KBM-7 (cell line): ENCODE data around the gene GXYLT1.
"Not testable (repeated sequence)": the region's sequence is repeated elsewhere in the genome, so short reads cannot be mapped to it uniquely, and the experiment has no call there.

Experiments
- DNase-seq: peaks from one replicate; pipeline ENCODE4 v3.0.0-alpha.2; 2015
- in situ Hi-C: fragments of 300-500 bp; cut with MboI; formaldehyde crosslinking; loops from 2 replicates; pipeline ENCODE4 v1.14.3; 2020; ENCODE audit warnings: low sequenced_read_pairs, low pct_unique_long_range_greater_than_20kb, mixed read lengths

The GXYLT1 gene

GRCh38 chr12:42106791-42107190 is 37.9 kb downstream of the GXYLT1 start:
- DNase-seq, in situ Hi-C loops: not testable (repeated sequence)

GRCh38 chr12:42104784-42105183 is 39.9 kb downstream of the GXYLT1 start:
- DNase-seq: no peak
- in situ Hi-C loops: no loop called here

GRCh38 chr12:42104087-42104486 is 40.6 kb downstream of the GXYLT1 start:
- DNase-seq: no peak
- in situ Hi-C loops: no loop called here

GRCh38 chr12:42103155-42103554 is 41.5 kb downstream of the GXYLT1 start:
- no peak for DNase-seq
- in situ Hi-C loops: no loop called here

DNA sequence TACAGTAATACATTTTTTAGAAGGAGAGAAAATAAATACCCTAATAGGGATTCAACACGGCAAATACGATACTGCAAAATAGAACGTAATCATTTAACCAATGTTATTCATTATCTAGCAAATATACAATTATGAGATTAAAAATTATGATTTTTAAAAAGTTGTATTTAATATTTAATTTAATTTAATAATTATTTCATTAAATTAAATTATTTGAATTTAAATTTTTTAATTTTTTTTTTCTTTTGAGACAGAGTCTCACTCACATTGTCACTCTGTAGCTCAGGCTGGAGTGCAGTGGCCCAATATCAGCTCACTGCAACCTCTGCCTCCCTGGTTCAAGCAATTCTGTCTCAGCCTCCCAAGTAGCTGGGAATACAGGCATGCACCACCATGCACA is 42.0 kb downstream of the GXYLT1 start:
- in situ Hi-C loops: no loop called here
- no peak for DNase-seq

GRCh38 chr12:42099433-42099832 is 45.2 kb downstream of the GXYLT1 start:
- in situ Hi-C loops: no loop called here
- no peak for DNase-seq

DNA sequence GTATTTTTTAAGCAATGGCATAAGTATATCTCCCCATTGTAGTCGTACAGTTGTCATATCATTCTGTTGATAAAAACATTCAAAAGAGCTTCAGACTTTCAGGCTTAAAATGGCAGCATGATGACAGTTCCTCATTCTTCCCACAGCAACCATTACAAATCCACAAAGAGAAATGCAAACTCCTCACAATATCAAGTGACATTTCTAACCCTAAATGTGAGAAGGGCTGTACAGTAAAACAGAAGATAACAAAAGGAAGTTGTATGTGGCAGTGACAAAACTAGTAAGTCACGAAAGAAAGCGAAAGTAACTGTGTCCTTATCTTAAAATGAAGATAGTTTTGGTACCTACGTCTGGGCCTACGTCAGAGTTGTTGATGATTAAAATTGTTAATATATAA is 46.7 kb downstream of the GXYLT1 start:
- in situ Hi-C loops: no loop called here
- DNase-seq: peak; percentile 67

DNA sequence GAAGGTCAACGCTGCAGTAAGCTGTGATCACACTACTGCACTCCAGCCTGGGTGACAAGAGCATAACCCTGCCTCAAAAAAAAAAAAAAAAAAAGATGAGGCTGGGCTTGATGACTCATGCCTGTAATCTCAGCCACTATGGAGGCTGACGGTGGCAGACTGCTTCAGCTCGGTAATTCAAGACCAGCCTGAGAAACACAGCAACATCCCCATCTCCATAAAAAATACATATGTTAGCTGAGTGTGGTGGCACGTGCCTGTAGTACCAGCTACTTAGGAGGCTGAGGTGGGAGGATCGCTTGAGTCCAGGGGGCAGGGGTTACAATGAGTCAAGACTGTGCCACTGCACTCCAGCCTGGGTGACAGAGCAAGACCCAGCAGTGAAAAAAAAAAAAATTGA is 50.4 kb downstream of the GXYLT1 start:
- in situ Hi-C loops: no loop called here
- DNase-seq: no peak

GRCh38 chr12:42091769-42092168 is 52.9 kb downstream of the GXYLT1 start:
- in situ Hi-C loops: no loop called here
- no peak for DNase-seq

- DNase-seq: no peak
- in situ Hi-C loops: no loop called here
Measured at GRCh38 chr12:42090899-42091298, 53.8 kb downstream of the GXYLT1 start.

GRCh38 chr12:42086031-42086430 is 58.6 kb downstream of the GXYLT1 start:
- DNase-seq: no peak
- in situ Hi-C loops: no loop called here

- no peak for DNase-seq
- in situ Hi-C loops: no loop called here
Measured at GRCh38 chr12:42085594-42085993, 59.1 kb downstream of the GXYLT1 start.

DNA sequence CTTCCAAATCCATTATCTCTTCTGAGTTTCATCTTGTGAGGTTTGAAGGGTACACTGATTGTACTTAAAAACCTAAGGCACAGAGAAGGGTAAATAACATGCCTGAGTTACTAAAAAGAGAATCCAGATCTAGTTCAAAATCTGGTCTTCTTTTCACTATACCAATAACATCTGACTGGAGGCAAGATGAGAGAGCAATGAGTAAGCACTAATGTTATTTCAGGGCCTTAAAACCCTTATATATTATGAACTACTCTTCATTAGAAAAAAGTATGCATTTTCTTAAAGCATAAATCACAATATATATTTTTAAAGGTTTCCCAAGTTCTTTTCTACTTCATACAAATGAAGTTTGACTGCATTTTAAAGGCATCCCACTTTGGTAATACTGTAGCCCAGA is 60.2 kb downstream of the GXYLT1 start:
- in situ Hi-C loops: no loop called here
- DNase-seq: no peak

DNA sequence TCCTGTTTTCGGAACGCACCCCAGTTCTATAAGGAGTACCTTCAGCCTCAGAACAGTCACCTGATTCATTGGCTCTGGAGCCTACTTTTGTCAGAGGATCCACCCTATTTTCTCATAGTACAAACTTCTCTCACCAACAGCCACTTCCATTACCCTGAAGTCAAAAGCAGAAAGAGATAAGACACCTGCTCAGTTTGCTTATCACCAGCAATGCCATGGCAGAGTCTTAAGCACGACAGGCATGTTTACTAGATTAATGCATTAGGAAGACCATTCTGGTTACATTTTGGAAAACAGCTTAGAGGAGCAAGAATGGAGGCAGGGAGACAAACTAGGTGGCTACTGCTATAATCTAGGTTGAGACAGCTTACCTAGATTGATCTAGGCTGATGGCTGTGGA is 67.7 kb downstream of the GXYLT1 start:
- DNase-seq: no peak
- in situ Hi-C loops: no loop called here

DNA sequence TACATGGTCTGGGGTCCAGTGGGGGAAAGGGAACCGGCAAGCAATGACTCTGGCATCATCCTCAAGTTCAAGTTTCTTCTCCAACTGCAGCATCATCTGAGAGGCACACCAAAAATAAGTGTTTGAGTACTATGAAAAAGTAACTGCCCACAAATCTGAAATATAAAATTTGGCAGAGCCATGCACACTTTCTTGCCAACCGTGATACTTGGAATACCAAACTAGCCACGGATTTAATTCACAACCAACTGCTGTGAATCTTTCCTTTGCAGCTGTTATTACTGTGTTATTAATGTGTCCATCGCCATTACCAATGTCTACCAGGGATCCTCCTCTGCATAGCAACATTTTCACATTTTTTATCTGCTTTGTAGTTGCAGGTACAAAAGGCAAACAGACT is 74.6 kb downstream of the GXYLT1 start:
- in situ Hi-C loops: no loop called here
- DNase-seq: no peak

GRCh38 chr12:42059127-42059526 is 85.5 kb downstream of the GXYLT1 start:
- in situ Hi-C loops: no loop called here
- DNase-seq: no peak

GRCh38 chr12:42056130-42056529 is 88.5 kb downstream of the GXYLT1 start:
- in situ Hi-C loops: no loop called here

GRCh38 chr12:42053456-42053855 is 91.2 kb downstream of the GXYLT1 start:
- in situ Hi-C loops: no loop called here
- DNase-seq: no peak

More at GRCh38 chr12:42056130-42056529, 88.5 kb downstream of the GXYLT1 start:
- peak; percentile 76 for DNase-seq

DNA sequence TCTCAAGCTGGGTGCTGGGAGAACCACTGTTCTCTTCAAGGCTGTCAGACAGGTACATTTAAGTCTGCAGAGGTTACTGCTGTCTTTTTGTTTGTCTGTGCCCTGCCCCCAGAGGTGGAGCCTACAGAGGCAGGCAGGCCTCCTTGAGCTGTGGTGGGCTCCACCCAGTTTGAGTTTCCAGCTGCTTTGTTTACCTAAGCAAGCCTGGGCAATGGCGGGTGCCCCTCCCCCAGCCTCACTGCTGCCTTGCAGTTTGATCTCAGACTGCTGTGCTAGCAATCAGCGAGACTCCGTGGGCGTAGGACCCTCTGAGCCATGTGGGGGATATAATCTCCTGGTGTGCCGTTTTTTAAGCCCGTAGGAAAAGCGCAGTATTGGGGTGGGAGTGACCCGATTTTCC is 95.7 kb downstream of the GXYLT1 start:
- in situ Hi-C loops, DNase-seq: not testable (repeated sequence)

DNA sequence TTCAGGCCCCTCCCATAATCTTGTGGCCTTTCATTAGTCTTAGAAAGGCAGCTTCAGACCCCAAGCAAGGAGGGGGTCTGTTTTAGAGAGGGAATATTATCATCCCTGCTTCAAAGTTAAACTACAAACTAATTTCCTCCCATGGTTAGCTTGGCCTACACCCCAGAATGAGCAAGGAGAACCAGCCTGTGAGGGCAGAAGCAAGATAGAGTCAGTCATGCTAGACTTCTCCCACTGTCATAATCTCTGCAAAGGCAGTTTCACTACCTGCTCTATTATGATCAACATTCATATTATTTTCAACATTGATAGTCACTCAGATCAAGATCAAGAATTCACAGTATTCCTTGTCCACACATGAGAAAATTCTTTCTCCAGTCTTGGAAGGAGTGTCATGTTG is 105.1 kb downstream of the GXYLT1 start:
- DNase-seq: no peak
- in situ Hi-C loops: no loop called here

DNA sequence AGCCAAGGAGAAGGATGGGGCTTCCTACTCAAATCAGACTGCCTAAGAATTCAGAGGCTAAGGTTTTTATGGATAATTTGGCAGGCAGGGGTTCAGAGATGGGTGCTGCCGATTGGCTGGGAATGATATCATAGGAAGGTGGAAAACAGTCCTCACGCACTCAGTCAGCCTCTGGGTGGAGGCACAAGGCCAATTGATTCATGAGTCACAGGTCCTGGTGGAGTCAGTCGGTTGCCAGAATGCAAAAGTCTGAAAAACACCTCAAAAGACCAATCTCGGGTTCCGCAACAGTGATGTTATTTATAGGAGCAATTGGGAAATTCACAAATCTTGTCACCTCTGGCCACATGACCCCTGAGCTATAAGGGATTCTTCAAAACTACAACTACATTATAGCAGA is 105.5 kb downstream of the GXYLT1 start:
- no peak for DNase-seq
- in situ Hi-C loops: no loop called here
